Liver (tissue), 2 donors: ENCODE measurements around the gene EEIG2.

Experiments
- YY1 ChIP-seq: IDR thresholded peaks from 2 replicates; pipeline ENCODE4 v1.6.1; 2016; ENCODE audit warnings: antibody characterized with exemption, mild to moderate bottlenecking
- TF ChIP-seq, protein P1 (sequence below): fragments of 150-350 bp; IDR thresholded peaks from 2 replicates; pipeline ENCODE4 v1.5.1; 2017; ENCODE audit warnings: improper control_type of control experiment, low read depth, low read length; ENCODE audit not compliant: missing input control
- donor health status: healthy.

DNA sequence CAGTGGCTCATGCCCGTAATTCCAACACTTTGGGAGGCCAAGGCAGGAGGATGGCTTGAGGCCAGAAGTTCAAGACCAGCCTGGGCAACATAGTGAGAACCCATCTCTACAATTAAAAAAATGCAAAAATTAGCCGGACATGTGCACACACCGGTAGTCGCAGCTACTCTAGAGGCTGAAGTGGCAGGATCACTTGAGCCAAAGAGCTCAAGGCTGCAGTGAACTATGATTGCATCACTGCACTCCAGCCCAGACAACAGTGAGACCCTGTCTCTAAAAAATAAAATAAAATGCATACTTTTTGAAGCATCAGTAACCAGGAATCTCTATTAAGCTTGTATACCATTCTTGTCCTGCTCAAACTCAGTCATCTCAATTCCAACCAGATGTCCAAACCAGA is 27.2 kb upstream of the EEIG2 start:
- TF ChIP-seq YY1, result no peak
- TF ChIP-seq, protein P1, sequence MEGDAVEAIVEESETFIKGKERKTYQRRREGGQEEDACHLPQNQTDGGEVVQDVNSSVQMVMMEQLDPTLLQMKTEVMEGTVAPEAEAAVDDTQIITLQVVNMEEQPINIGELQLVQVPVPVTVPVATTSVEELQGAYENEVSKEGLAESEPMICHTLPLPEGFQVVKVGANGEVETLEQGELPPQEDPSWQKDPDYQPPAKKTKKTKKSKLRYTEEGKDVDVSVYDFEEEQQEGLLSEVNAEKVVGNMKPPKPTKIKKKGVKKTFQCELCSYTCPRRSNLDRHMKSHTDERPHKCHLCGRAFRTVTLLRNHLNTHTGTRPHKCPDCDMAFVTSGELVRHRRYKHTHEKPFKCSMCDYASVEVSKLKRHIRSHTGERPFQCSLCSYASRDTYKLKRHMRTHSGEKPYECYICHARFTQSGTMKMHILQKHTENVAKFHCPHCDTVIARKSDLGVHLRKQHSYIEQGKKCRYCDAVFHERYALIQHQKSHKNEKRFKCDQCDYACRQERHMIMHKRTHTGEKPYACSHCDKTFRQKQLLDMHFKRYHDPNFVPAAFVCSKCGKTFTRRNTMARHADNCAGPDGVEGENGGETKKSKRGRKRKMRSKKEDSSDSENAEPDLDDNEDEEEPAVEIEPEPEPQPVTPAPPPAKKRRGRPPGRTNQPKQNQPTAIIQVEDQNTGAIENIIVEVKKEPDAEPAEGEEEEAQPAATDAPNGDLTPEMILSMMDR, result no peak
